Body of pancreas (tissue), 4 donors: ENCODE measurements around the gene CNNM3.

Experiments used
- CTCF ChIP-seq, 7 experiments: fragments of 450-650 bp in 4 of 7; fragments of 200-600 bp in 3 of 7; sonication (generic) in 3 of 7; IDR thresholded peaks; one replicate each; pipeline ENCODE4 v1.5.1; 2016 to 2019; ENCODE audit warnings: antibody characterized with exemption in 7 of 7
- POLR2A ChIP-seq, 3 donors: fragments of 450-650 bp; IDR thresholded peaks; one replicate each; pipeline ENCODE4 v1.6.1; 2016; ENCODE audit warnings: antibody characterized with exemption in 3 of 3, mild to moderate bottlenecking in 2 of 3

GRCh38 chr2:96860065-96861029 is 44.3 kb downstream of the CNNM3 start:
- TF ChIP-seq CTCF (IDR thresholded peaks at IDR 0.05) (no peak), POLR2A (IDR thresholded peaks at IDR 0.05) (no peak)
